ENCODE measurements around the gene DCAF11.
A peak's percentile ranks its signal among the peaks of the same experiment; 100 is the strongest.
"Not testable (repeated sequence)": the region's sequence is repeated elsewhere in the genome, so short reads cannot be mapped to it uniquely, and the experiment has no call there.

DCAF11 gene

DNA sequence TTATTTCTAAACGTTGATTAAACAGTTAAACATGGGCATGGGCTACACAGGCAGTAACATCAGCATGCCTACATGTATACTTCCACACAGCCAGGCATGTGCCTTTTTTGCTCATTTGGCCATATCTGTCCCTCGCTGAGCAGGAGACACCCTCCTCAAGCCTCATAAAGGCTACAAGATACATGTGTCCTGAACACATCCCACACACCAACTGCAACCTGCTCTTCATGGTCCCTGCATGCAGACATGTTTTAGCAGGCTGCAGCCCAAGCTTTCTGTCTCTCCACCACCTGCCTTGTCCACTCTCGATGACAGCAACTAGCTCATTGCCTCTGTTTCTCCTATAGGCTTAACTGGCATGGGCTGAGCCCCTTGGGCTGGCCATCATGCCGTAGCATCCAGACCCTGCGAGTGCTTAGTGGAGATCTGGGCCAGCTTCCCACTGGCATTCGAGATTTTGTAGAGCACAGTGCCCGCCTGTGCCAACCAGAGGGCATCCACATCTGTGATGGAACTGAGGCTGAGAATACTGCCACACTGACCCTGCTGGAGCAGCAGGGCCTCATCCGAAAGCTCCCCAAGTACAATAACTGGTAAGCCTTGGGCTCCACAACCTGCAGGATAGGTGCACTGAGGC is 17.9 kb upstream of the DCAF11 start:
- DNase-seq (ENCODE audit: low spot score), result no peak

DNA sequence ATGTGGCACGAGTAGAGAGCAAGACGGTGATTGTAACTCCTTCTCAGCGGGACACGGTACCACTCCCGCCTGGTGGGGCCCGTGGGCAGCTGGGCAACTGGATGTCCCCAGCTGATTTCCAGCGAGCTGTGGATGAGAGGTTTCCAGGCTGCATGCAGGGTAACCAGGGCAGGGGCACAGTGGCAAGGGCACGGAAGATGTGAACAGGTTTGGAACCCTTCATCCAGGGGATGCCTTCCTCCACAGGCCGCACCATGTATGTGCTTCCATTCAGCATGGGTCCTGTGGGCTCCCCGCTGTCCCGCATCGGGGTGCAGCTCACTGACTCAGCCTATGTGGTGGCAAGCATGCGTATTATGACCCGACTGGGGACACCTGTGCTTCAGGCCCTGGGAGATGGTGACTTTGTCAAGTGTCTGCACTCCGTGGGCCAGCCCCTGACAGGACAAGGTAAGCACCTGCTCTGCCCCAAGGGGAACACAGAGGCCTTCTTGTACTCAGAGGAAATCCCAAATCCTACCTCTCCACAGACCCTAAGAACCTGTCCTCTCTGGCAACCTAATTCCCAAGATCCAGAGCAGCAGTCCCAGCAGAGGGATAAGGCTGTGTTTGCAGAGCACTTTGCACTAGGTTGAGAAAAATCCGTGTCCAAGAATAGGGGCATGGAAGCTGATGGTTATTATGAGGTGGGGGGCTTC is 16.2 kb upstream of the DCAF11 start:
- no peak for DNase-seq (ENCODE audit: low spot score)

DNA sequence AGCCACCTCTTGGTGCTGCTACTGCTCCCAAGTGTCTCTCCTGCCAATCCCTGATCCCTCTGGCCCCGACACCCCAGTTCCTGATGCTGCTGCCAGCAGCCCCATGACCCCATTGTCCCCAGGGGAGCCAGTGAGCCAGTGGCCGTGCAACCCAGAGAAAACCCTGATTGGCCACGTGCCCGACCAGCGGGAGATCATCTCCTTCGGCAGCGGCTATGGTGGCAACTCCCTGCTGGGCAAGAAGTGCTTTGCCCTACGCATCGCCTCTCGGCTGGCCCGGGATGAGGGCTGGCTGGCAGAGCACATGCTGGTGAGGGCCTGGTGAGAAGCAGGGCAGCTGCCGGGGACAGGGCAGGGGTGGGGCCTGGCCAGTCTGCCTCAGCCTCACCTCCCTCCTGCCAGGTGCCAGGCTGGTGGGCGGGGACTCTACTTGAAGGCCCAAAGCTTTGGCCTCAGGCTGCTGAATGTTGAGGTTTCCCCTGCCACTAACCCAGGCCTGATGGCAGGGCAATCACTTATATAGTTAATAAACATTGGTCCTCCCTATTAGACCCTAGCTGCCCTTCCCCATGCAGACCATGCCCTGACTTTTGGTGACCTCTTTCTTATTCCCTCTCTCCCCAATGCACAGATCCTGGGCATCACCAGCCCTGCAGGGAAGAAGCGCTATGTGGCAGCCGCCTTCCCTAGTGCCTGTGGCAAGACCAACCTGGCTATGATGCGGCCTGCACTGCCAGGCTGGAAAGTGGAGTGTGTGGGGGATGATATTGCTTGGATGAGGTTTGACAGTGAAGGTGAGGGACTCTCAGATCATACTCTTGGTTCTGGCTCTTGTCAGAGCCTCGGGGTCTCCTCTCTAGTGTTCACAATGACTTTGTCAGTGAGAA is 15.4 kb upstream of the DCAF11 start:
- DNase-seq (ENCODE audit: low spot score), result no peak

DNA sequence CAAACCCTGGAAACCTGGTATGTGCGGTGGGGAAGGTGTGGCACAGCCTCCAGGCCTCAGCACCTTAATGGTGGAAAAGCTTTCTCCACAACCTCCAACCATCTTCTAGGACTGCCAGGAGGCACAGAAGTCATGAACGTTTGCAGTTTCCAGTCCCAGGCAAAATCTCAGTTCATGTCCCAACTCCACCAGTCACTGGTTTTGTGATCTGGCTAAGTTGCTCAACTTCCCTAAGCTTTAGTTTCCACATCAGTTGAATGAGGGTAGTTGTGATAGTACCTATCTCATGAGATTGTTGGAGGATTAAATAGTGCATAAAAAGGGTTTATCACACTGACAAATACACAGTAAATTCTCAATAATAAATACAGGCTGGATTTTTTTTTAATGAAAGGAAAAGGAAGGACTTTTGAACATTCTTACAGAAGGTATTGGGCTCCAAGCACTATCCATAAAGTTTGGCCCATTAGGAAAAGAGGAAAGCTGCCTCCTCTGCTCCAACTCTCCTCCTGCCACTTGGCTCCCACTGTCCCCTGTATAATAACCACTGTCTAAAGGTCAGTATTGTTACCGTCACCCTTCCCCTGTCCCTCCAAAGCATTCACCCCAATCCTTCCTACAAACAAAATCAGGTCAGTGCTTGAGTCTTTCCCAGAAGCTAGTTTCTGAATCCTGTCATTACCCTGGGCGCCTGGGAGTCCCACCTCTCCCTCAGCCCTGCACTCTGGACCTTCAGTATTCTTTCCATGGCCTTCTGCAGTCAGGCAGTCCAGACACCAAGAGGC is 14.2 kb upstream of the DCAF11 start:
- no peak for DNase-seq (ENCODE audit: low spot score)

DNA sequence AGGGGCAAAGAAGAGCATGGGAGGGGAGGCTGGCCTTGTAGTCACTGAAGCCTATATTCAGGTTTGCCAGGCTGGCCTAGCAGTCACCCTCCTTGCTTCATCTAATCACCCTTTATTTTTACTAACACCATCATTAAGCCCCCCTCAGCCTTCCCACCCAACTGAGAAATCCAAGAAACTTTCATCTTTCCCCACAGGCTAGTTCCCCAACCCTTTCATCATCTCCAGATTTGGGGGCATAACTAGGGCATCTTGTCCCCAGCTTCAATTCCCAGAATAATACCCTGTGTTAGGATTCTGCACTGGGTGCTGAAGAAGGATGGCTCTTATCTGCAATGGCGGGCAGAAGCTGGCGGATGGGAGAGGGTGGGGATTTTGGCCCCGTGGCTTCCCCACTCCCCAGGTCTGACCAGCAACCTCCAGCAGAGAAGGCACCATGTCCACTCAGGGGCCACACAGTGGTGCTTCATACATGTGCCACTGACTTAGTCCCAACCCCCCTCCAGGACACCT is 13.5 kb upstream of the DCAF11 start:
- no peak for DNase-seq (ENCODE audit: low spot score)

DNA sequence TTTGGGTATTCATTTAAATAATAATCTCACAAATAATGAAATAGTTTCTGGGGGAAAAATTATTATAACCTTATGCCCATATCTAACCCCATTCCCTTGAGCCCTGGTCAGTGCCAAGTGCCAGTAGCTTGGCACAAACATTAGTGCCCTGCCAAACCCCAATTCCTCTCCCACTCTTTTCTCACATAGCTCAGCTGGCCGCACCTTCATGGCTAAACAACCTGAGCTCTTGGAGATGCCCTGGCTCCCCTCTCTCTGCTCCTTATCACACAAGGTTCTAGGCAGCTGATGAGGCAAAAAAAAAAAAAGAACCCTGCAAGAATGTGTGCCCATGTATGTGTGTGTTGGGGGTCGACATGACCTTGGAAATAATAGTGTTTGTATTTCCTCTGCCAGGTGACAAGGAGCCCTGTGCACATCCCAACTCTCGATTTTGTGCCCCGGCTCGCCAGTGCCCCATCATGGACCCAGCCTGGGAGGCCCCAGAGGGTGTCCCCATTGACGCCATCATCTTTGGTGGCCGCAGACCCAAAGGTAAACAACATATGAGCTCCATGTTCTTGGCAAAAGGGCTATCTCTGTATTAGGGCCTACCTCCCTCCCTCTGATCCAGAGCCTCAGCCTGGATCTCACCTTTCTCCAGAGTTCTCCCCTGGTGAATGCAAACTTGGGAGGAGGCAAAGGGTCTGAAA is 12.1 kb upstream of the DCAF11 start:
- DNase-seq (ENCODE audit: low spot score), result no peak

DNA sequence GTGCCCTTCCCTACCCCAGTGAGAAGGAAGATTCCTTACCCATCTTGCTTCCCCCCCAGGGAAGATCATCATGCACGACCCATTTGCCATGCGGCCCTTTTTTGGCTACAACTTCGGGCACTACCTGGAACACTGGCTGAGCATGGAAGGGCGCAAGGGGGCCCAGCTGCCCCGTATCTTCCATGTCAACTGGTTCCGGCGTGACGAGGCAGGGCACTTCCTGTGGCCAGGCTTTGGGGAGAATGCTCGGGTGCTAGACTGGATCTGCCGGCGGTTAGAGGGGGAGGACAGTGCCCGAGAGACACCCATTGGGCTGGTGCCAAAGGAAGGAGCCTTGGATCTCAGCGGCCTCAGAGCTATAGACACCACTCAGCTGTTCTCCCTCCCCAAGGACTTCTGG is 11.1 kb upstream of the DCAF11 start:
- DNase-seq (ENCODE audit: low spot score), result no peak

DNA sequence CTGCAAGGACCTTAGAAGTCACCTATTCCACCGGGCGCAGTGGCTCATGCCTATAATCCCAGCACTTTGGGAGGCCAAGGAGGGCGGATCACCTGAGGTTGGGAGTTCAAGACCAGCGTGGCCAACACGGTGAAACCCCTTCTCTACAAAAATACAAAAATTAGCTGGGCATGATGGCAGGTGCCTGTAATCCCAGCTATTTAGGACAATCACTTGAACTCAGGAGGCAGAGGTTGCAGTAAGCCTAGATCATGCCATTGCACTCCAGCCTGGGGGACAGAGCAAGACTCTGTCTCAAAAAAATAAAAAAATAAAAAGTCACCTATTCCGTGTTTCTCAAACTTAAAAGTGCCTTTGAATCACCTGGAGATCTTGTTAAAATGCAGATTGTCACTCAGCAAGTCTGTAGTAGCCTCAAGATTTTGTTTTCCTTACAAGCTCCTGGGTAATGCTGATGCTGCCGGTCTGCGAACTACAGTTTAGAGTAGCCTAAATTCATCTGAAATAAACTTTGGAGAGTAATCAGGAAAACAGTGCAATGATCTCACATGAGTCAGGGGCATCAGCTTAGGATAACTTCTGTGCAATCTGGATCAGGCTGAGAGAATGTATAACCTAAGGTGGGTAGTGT is 8.9 kb upstream of the DCAF11 start:
- DNase-seq (ENCODE audit: low spot score), result not testable (repeated sequence)

DNA sequence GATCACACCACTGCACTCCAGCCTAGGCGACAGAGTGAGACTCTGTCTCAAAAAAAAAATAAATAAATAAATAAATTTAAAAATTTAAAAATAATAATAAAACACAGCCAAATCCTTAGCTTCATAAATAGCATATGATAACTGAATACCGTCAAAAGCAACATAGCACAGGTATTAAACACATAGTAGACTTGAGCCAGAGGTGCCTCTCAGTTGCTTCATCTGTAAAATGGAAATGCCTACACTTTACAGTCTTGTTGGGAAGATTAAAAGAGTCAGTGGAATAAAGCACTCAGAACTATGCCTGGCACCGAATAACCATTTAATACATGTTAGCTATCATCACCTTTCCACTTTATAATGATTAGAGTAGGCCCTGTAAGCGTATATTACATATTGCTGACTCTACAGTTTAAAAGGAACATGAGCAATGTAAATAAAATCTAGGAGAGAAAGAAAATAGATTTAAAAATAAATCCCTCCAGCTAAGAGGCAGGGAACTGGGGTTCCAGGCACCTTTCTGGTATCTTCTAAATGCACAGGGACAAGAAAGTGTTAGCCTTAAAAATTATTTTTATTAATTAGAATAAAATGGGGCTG is 7.8 kb upstream of the DCAF11 start:
- DNase-seq (ENCODE audit: low spot score), result no peak

DNA sequence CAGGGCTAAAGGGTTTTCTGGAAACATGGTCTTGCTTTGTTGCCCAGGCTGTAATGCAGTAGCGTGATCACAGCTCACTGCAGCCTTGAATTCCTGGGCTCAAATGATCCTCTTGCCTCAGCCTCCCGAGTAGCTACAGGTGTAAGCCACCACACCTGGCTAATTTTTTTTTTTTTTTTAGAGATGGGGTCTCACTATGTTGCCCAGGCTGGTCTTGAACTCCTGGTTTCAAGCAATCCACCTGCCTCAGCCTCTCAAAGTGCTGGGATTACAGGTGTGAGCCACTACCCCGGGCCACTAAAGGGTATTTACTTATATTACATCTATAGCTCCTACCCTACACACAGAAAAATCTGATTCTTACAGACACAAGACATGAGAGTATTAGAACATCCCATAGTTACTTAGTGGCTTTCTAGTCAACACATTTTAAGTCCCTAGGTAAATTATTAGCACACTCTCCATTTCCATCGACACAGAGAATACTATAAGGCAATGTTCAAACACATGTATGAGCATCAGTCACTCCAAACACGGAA is 6.2 kb upstream of the DCAF11 start:
- DNase-seq (ENCODE audit: low spot score), result no peak

DNA sequence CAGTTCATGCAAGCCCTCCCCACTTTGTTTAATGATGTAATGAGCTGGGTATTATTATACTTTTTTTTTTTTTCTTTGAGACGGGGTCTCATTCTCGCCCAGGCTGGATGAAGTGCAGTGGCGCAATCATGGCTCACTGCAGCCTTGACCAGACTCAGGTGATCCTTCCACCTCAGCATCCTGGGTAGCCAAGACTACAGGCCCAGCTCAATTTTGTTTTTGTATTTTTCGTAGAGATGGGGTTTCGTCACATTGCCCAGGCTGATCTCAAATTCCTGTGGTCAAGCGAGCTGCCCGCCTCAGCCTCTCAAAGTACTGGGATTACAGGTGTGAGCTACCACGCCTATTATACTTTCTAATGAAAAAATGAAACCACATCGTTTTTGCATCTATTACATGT is 4.5 kb upstream of the DCAF11 start:
- no peak for DNase-seq (ENCODE audit: low spot score)

DNA sequence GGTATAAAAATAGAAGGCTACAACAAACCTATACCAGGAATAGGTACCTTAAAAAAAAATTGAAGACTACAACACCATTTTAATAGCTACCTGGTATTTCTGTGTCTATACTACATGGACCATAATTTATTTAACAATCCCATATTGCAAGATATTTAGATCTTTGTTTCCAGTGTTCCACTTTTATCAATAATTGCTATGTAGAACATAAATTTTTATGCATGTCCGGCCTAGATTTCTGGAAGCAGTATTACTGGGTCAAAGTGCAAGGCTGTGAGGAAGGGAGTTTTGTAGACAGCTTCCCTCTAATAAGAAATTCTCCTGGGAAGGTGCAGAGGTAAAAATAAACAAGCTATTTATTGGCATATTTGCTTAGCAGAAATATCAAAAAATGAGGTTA is 4.1 kb upstream of the DCAF11 start:
- no peak for DNase-seq (ENCODE audit: low spot score)

DNA sequence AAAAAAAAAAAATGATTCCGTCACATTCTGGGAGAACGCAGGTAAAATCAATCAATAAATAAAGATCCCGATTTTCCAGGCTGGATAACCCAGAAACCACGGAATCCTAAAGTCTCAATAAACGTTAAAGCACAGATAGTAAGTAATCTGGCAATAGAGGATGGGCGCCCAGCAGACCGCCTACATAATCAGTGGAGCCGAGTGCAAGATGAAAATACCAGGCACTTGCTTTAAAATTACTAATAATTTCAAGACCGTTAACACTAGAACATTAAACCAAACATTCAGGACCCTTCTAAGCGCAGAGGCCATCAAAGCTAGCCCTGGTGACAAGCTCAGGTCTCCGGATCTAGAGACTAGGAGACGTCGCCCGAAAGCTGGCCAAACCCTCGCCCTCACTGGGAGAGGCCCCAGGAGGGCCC is 1.2 kb upstream of the DCAF11 start:
- DNase-seq (ENCODE audit: low spot score), result no peak

DNA sequence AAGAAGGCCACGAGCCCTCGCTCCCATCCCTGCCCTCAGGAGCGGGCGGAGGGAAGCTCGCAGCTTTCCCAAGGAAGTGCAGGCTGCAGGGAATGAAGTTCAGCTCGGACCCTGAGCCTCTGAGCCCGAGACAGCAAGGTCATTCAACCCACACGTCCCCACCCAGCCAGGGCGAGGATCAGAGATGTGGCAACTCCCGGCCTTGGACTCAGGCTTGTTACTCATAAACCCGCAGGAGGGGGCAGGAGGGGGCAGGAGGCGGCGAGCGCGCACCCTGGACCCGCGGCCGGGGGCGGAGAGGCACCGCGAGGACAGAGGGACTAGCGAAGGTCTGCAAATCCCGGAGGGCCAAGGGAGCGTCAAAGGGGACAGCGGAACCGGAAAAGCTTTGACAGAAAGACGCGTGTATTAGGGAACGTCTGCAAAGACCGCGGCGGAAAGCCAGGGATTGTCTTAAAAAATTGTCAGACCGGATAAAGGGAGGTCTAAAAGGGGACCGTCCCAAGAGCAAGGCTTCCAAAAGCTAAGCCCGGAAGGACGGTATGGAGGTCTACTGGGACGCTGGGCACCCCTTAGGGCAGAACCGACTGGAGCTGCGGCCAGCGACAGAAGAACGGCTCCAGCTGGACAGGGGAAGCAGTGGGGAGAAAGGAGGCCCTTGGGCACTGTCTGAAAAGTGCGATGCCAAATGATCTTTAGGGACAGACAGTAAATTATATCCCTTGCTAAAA is 611 bp upstream of the DCAF11 start:
- DNase-seq (ENCODE audit: low spot score), result peak; percentile 89

DNA sequence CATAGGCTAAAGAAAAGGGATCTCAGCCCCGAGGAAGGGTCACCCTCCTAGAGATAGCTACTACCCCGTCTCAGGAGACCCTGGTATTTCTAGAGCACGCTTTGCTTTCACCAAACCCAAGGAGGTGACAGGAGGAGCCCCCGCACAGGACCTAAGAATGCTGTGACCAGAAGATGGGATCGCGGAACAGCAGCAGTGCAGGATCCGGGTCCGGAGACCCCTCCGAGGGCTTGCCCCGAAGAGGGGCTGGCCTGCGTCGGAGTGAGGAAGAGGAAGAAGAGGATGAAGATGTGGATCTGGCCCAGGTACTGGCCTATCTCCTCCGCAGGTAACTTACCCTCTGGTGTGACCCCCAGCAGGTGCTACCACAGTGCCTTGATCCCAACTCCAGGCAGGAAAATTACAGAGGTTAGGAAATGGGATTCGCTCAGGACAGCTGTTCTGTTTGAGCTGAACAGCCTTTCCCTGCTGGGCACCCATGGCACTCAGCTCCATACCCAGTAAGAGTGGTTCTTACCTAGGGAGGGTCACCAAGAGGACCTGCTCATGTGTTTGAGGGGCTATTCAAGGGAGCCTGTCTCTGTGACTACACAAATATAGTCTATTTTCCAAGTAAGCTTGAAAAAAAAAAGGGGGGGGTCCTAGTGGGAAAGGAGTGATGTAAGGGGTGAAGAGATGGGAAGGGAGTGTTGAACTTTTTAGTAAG is 998 bp downstream of the DCAF11 start:
- DNase-seq (ENCODE audit: low spot score), result no peak

DNA sequence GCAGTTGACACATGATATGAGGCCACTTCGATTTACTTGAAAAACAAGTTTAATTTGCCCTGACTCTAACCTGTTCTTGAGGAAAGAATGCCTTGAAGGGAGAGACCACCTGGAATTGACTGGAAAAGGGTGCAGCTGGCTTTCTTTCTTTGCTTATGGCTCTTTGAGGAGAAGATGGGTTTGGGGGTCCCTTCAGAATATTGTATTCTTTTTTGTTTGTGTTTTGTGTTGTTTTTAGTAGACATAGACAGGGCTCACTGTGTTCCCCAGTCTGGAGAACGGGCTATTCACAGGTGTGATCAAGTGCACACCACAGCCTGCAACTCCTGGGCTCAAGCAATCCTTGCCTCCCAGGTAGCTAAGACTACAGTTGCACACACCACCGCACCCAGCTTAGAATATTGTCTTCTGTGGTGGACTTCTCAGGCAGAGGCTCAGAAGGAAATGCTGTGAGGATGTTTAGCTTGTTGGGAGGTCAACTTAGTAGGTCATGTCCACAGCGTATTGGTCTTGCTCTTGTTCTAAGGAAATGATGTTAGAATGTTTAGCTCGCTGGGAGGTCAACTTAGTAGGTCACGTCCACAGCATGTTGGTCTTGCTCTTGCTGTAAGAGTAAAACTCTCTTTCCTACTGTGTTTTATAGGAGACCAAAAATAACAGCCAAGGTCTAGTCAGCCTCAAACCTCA is 1.7 kb downstream of the DCAF11 start:
- DNase-seq (ENCODE audit: low spot score), result no peak

DNA sequence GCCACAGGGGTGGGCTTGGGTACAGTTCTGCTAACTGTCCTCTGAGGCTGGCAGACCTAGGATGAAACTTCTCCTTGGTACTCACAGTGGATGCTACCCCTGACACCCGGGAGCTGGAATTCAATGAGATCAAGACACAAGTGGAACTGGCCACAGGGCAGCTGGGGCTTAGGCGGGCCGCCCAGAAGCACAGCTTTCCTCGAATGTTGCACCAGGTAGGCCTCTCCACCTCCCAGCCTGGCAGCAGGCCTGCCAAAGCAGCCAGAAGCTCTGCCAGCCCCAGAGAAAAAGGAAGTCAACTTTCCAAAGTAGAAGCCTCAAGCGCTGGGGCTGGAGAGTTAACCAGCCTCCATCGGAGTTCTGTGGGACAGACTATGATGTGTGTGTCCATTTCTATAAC is 2.6 kb downstream of the DCAF11 start:
- DNase-seq (ENCODE audit: low spot score), result no peak

DNA sequence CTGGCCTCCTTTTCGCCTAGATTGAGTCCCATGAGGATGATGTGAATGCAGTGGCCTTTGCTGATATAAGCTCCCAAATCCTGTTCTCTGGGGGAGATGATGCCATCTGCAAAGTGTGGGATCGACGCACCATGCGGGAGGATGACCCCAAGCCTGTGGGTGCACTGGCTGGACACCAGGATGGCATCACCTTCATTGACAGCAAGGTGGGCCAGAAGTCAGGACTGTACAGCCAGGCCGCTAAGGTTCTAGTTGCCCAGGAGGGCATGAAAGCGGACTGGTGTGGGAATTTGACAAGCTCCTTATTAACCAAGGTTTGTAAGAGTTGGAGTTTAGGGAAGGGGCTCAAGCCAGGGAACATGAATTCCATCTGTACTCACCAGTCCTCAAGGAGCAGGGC is 5.1 kb downstream of the DCAF11 start:
- DNase-seq (ENCODE audit: low spot score), result no peak
